DND-41 (cell line): ENCODE results near the gene TMEM88.

Experiments
- CTCF ChIP-seq: IDR thresholded peaks from 2 replicates; pipeline ENCODE4 v1.5.1; 2012; ENCODE audit warnings: borderline replicate concordance, low read length, moderate library complexity, mild to moderate bottlenecking; ENCODE audit not compliant: poor library complexity, severe bottlenecking; ENCODE audit errors: extremely low read depth
- EZH2 ChIP-seq: IDR thresholded peaks from 3 replicates; pipeline ENCODE4 v1.6.1; 2012; ENCODE audit warnings: borderline replicate concordance, low read depth, mild to moderate bottlenecking, moderate library complexity, low read length, inconsistent platforms; ENCODE audit not compliant: severe bottlenecking

DNA sequence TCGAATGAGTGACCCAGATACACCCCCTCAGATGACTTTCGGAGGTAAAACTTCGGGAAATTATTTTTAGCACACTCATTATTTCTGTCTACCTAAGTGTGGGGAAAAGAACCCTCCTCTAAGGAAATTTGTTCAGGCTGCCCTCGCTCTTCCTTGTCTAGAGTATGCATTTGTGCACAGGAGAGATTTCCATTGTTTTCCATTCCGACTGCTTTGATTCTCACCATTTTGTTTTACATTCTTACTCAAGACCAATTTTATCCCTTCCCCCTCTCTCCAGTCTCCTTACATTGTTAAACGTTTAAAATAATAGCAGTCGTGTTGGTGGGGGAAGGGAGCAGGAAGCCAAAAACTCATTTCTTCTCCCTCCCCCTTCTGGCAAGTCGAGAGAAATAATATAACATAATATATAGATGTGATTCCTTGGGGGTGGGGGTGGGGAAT, 32.2 kb downstream of the TMEM88 start:
- TF ChIP-seq CTCF = peak; percentile 34
- TF ChIP-seq EZH2 = no peak
